Bronchial epithelial cell (primary cell): ENCODE results near the gene SNORC. TPM values are rescaled to one million over a fixed set of nuclear protein-coding genes. Genes with fewer than 3 reads are reported as not detected.

ENCODE experiments used
- DNase-seq: peaks from one replicate; pipeline ENCODE4 v3.0.0-alpha.2; 2010; ENCODE audit warnings: low read depth
- FAIRE-seq: peaks from 2 replicates; lab custom pipeline; 2011; peaks lifted over from hg19 to GRCh38; lab: Jason Lieb, UNC
- H3K27me3 ChIP-seq: 2 replicates; pipeline ENCODE4 v1.5.1; 2011; ENCODE audit warnings: low read length; ENCODE audit not compliant: control insufficient read depth, insufficient read depth
- H3K36me3 ChIP-seq: 2 replicates; pipeline ENCODE4 v1.5.1; 2011; ENCODE audit warnings: low read length; ENCODE audit not compliant: control insufficient read depth, insufficient read depth
- H3K4me3 ChIP-seq: 2 replicates; pipeline ENCODE4 v1.5.1; 2011; ENCODE audit warnings: mild to moderate bottlenecking, low read depth, low read length, control low read depth
- total RNA-seq: library from RNA; depleted of rRNA; stranded (reverse); fragments of >200 nt; gene quantifications from 2 replicates; pipeline ENCODE4 v1.2.1, GENCODE V29; 2014
- TF ChIP-seq, protein P1 (sequence below): IDR thresholded peaks from 2 replicates; pipeline ENCODE4 v1.5.1; 2011; ENCODE audit warnings: mild to moderate bottlenecking, moderate library complexity, low read length, control low read depth, inconsistent platforms; ENCODE audit not compliant: insufficient read depth, severe bottlenecking

SNORC gene
- total RNA-seq, 1 donor from 2014 or later, result 0.53 TPM

DNA sequence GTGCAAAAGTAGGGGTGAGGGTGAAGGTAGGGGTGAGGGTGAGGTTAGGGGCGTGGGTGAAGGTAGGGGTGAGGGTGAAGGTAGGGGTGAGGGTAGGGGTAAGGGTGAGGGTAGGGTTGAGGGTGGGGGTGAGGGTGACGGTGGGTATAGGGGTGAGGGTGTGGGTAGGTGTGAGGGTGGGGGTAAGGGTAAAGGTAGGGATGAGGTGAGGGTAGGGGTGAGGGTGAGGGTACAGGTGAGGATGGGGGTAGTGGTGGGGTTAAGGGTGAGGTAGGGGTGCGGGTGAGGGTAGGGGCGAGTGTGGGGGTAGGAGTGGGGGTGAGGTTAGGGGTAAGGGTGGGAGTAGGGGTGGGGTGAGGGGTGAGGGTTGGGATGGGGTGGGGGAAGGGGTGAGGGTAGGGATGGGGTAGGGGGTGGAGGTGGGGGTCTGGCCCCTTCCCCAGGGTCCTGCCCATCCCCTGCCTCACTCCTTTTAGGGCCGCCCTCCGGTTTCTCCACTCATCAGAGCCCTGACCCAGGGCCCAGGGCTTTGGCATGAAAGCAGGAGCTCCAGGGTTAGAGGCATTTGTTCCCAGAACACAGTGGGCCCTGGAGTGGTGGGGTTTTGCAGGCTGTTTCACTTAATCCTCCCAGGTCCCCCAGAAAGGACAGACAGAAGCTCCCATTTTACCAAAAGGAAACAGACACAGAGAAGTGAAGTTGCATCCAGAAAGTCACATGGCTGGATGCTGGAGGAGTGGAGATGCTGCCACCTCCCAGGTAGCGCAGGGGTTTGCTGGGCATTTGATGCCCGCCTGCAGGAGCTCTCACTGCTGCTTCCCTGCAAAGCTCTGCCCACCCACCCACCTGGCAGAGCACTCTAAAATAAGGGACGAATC lies 26.9 kb downstream of the SNORC start:
- DNase-seq (no peak), FAIRE-seq (no peak)
- H3K4me3 ChIP-seq, result no peak overlapping the region
- H3K27me3 ChIP-seq, result no peaks in the 10 kb centered on the region
- TF ChIP-seq, protein P1, sequence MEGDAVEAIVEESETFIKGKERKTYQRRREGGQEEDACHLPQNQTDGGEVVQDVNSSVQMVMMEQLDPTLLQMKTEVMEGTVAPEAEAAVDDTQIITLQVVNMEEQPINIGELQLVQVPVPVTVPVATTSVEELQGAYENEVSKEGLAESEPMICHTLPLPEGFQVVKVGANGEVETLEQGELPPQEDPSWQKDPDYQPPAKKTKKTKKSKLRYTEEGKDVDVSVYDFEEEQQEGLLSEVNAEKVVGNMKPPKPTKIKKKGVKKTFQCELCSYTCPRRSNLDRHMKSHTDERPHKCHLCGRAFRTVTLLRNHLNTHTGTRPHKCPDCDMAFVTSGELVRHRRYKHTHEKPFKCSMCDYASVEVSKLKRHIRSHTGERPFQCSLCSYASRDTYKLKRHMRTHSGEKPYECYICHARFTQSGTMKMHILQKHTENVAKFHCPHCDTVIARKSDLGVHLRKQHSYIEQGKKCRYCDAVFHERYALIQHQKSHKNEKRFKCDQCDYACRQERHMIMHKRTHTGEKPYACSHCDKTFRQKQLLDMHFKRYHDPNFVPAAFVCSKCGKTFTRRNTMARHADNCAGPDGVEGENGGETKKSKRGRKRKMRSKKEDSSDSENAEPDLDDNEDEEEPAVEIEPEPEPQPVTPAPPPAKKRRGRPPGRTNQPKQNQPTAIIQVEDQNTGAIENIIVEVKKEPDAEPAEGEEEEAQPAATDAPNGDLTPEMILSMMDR, result no peak
- no peaks in the 10 kb centered on the region for H3K36me3 ChIP-seq

DNA sequence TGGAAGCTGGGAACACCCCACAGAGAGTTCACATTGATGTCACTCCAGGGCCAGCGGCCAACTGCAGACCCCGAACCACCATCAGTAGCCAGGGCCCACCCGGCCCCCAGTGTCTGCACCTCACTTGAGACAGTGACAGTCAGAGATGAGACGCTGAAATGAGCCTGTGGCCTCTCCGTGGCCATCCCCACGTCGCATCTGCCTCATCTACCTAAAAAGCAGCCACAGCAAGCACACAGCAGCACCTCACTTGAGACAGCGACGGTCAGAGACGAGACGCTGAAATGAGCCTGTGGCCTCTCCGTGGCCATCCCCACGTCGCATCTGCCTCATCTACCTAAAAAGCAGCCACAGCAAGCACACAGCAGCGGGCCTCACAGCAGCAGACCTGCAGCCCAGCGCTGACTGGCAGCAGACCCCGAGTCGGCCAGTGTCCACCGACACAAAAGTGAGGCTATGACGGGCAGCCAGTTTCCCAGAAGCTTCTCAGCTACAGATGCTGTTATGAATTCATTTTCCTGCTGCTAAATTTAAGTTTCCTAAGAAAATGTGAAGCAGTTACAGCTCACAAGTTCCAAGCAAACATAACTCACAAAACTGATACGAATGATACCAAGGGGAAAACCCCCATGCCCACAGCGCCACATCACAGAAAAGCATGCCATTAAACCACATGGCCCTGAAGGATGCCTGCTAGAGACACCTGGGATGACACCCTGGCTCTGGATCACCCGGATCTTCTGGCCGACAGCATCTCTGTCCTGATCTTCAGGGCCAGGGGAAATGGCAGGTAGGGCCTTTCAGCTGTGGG lies 27.7 kb downstream of the SNORC start:
- DNase-seq (no peak), FAIRE-seq (peak; percentile 89)
- TF ChIP-seq, protein P1, result no peak

DNA sequence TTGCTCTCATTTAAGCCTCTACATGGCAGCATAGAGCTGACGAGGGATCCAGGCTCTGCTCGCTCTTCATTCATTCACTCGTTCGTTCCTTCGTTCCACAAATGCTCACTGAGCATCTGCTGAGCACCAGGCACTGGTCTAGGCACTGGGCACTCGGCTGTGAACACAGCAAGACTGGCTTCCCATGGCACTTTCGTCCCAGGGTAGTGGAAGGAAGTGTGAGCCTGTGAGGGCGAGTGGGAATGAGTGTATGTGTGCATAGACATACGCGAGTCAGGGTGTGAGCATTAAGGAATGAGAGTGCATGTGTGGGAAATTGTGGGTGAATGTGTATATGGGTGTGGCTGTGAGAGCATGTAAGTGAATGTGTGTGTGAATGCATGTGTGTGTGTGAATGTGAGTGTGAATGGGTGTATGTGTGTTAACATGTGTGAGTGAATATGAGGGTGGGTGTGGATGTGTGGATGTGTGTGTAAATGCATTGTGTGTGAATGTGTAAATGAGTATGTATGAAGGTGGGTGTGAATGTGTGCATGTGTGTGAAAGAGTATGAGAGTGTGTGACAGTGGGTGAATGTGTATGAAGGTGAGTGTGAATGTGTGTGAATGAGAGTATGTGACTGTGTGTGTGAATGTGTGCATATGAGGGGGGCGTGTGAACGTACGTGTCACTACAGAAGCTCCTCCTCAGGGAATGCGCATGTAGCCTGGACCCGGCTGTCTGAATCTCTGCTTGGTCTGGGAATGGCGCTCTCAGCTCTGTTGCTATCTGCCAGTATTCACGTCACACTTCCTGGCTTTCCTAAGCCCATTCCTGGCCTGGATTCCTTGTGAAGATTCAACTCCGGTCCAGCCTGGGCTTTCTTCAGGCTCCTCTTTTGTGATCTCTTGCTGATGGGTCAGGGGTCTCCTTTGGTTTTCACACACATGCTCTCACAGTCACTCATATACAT lies 28.8 kb downstream of the SNORC start:
- TF ChIP-seq, protein P1, result no peak
- no peak for DNase-seq
- Histone ChIP-seq H3K36me3 (no peaks in the 10 kb centered on the region), H3K4me3 (no peak overlapping the region), H3K27me3 (no peaks in the 10 kb centered on the region)
- peak; percentile 43 for FAIRE-seq

More for the DNA sequence above, 27.7 kb downstream of the SNORC start:
- no peaks in the 10 kb centered on the region for H3K27me3 ChIP-seq
- H3K4me3 ChIP-seq, result no peak overlapping the region
- no peaks in the 10 kb centered on the region for H3K36me3 ChIP-seq

DNA sequence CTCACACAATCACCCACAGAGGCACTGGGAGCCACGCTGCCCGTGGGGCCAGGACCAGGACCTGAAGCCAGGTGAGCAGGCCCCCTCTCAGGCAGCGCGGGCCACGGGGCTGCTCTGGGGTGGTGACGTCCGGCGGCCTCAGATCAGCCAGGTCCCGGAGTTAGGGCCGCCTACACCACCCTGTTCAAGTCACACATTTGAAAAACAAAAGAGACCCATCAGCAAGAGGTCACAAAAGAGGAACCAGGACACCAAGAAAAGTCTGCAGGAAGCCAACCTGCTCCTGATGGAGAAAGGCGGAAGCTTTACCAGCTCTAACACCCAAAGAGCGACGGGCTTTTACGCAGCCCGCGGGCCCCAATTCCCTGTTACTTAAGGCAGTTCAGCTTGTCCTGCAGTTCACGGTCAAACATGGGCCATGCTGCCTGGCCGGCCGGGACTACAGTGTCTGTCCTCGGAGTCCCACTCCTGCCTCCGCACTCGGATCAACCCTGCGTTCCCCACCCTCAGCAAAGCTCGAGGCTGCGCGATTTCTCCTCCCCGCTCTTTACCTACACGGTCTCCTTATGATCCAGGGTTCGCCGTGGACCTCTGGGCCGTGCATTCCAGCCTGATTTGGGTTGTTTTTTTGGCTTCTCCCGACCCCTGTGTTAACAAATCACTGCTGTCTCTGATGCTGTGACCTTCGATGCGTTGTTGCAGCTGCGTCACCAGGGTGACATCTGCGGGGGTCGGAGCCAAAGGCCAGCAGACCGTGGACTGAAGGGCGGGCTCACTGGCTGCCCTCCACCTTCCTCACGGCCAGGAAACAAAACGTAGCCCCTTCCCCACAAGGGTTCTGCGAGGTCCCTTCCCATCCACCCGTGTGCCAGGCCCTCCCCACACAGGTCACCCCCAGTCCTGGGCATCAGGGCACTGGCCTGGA lies 31.0 kb downstream of the SNORC start:
- H3K36me3 ChIP-seq, result no peaks in the 10 kb centered on the region
- DNase-seq (no peak), FAIRE-seq (no peak)
- H3K4me3 ChIP-seq, result no peak overlapping the region
- no peaks in the 10 kb centered on the region for H3K27me3 ChIP-seq
- TF ChIP-seq, protein P1, result no peak
